Measurements from ENCODE around the gene ARPC2. TPM values are rescaled to one million over a fixed set of nuclear protein-coding genes. Genes with fewer than 3 reads are reported as not detected.

ARPC2 gene
- polyA plus RNA-seq, 1 donor (not counting 4 experiments of a cell fraction or from before 2014, with no cell fraction given), result 1,121 TPM

GRCh38 chr2:218255446-218255845 lies 38.5 kb downstream of the ARPC2 start:
- Histone ChIP-seq H3K4me2 (ENCODE audit: control insufficient read depth, extremely low read depth, insufficient read depth, low read depth, low read length) (no peak overlapping the region), H3K79me2 (ENCODE audit: control insufficient read depth, insufficient read depth, low read length) (peaks cover 2% of the 10 kb centered on the region), H3K27me3 (ENCODE audit: control insufficient read depth, extremely low read depth, insufficient read depth, low read length) (no peaks in the 10 kb centered on the region), H3K4me3 (ENCODE audit: control insufficient read depth in 2 of 3, extremely low read depth in 1 of 3, insufficient read depth in 2 of 3, low read depth in 1 of 3, low read length in 3 of 3) (no peak overlapping the region), H3K4me1 (ENCODE audit: control insufficient read depth, extremely low read depth, insufficient read depth, low read length) (peaks cover 3% of the 10 kb centered on the region), H2AFZ (ENCODE audit: control insufficient read depth, low read length) (no peak overlapping the region), H3K27ac (ENCODE audit: control insufficient read depth, insufficient read depth, low read length) (peak overlapping the region; percentile 31), H3K9me1 (ENCODE audit: control insufficient read depth, extremely low read depth, insufficient read depth, low read length) (no peaks in the 10 kb centered on the region), H4K20me1 (ENCODE audit: control insufficient read depth, extremely low read depth, insufficient read depth, low read length) (peaks cover 15% of the 10 kb centered on the region), H3K9ac (ENCODE audit: control insufficient read depth, extremely low read depth, insufficient read depth, low read length) (no peak overlapping the region), H3K36me3 (ENCODE audit: control insufficient read depth in 2 of 2, extremely low read depth in 1 of 2, insufficient read depth in 2 of 2, low read length in 2 of 2) (peaks cover 36 to 41% of the 10 kb centered on the region in 2 experiments), H3K9me3 (ENCODE audit: control insufficient read depth, low read depth, low read length) (no peaks in the 10 kb centered on the region)
- no peak for DNase-seq (ENCODE audit: low read depth, low spot score)
- peak; percentile 34 for FAIRE-seq
- dilution Hi-C loops (cut with MboI; ENCODE audit: extremely low pct_ligation_motif_present, low sequenced_read_pairs), result no loop called here
- TF ChIP-seq CTCF (optimal IDR thresholded peaks at IDR 0.05 in 1 of 3, IDR thresholded peaks at IDR 0.05 in 1 of 3, conservative IDR thresholded peaks at IDR 0.05 in 1 of 3; ENCODE audit: extremely low read depth in 1 of 3, insufficient read depth in 2 of 3, low read length in 3 of 3) (no peak), EZH2 (IDR thresholded peaks at IDR 0.05; ENCODE audit: low read length) (no peak)

DNA sequence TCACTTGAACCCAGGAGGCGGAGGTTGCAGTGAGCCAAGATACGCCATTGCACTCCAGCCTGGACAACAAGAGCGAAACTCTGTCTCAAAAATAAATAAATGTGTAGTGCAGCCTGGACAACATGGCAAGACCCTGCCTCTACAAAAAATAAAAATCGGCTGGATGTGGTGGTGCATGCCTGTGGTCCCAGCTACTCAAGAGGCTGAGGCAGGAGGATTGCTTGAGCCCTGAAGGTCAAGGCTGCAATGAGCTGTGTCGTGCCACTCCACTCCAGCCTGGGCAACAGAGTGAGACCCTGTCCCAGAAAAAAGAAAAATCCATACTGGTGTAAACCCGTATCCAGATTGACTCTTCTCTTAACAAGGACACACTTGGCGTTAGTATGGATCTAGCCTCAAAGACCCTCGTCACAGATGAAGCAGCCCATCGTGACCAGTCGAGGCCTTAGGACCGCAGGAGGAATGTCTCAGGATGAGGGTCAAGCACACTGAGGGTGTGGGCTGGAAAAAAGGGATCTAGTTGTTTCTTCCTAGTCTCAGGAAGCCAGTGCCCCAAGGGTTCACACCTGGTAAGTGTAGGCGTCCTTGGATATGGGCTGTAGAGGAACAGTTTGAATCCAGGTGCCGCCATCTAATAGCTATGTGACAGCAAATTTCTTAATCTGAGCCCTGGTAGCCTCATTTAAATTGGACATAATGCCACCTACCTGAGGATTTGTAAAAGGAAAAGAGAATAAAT lies 39.8 kb downstream of the ARPC2 start:
- Histone ChIP-seq H3K4me2 (ENCODE audit: control insufficient read depth, extremely low read depth, insufficient read depth, low read depth, low read length) (no peak overlapping the region), H3K4me3 (ENCODE audit: control insufficient read depth in 2 of 3, extremely low read depth in 1 of 3, insufficient read depth in 2 of 3, low read depth in 1 of 3, low read length in 3 of 3) (no peak overlapping the region), H3K27me3 (ENCODE audit: control insufficient read depth, extremely low read depth, insufficient read depth, low read length) (no peaks in the 10 kb centered on the region), H3K36me3 (ENCODE audit: control insufficient read depth in 2 of 2, extremely low read depth in 1 of 2, insufficient read depth in 2 of 2, low read length in 2 of 2) (peaks cover 28 to 30% of the 10 kb centered on the region in 2 experiments), H3K79me2 (ENCODE audit: control insufficient read depth, insufficient read depth, low read length) (peaks cover 2% of the 10 kb centered on the region), H3K27ac (ENCODE audit: control insufficient read depth, insufficient read depth, low read length) (no peak overlapping the region), H3K9me1 (ENCODE audit: control insufficient read depth, extremely low read depth, insufficient read depth, low read length) (no peaks in the 10 kb centered on the region), H2AFZ (ENCODE audit: control insufficient read depth, low read length) (no peak overlapping the region), H4K20me1 (ENCODE audit: control insufficient read depth, extremely low read depth, insufficient read depth, low read length) (peaks cover 15% of the 10 kb centered on the region), H3K4me1 (ENCODE audit: control insufficient read depth, extremely low read depth, insufficient read depth, low read length) (peaks cover 3% of the 10 kb centered on the region), H3K9ac (ENCODE audit: control insufficient read depth, extremely low read depth, insufficient read depth, low read length) (no peak overlapping the region), H3K9me3 (ENCODE audit: control insufficient read depth, low read depth, low read length) (no peaks in the 10 kb centered on the region)
- dilution Hi-C loops (cut with MboI; ENCODE audit: extremely low pct_ligation_motif_present, low sequenced_read_pairs), result no loop called here
- TF ChIP-seq CTCF (optimal IDR thresholded peaks at IDR 0.05 in 1 of 3, IDR thresholded peaks at IDR 0.05 in 1 of 3, conservative IDR thresholded peaks at IDR 0.05 in 1 of 3; ENCODE audit: extremely low read depth in 1 of 3, insufficient read depth in 2 of 3, low read length in 3 of 3) (no peak), EZH2 (IDR thresholded peaks at IDR 0.05; ENCODE audit: low read length) (no peak)
- no peak for FAIRE-seq
- no peak for DNase-seq (ENCODE audit: low read depth, low spot score)

All from keratinocyte (primary cell).